CD4-positive, alpha-beta T cell treated with Interleukin-4 for 4 hours (primary cell): ENCODE measurements around the gene BRD7.

Experiments used
- DNase-seq: peaks from one replicate; pipeline ENCODE4 v3.0.0-alpha.2; 2020

BRD7 gene

GRCh38 chr16:50285406-50286003, 83.3 kb downstream of the BRD7 start:
- no peak for DNase-seq

- no peak for DNase-seq
Observed at GRCh38 chr16:50284131-50284911, 84.5 kb downstream of the BRD7 start.

GRCh38 chr16:50282955-50283631, 85.7 kb downstream of the BRD7 start:
- no peak for DNase-seq

GRCh38 chr16:50282010-50282538, 86.7 kb downstream of the BRD7 start:
- peak; percentile 73 for DNase-seq

- no peak for DNase-seq
Observed at GRCh38 chr16:50281391-50282009, 87.3 kb downstream of the BRD7 start.

GRCh38 chr16:50280932-50281331, 87.9 kb downstream of the BRD7 start:
- no peak for DNase-seq

- DNase-seq, result no peak
Observed at GRCh38 chr16:50279504-50279865, 89.3 kb downstream of the BRD7 start.

GRCh38 chr16:50278251-50278650, 90.5 kb downstream of the BRD7 start:
- DNase-seq, result no peak

- DNase-seq, result peak; percentile 70
Observed at GRCh38 chr16:50276801-50277555, 91.8 kb downstream of the BRD7 start.

GRCh38 chr16:50276326-50276640, 92.5 kb downstream of the BRD7 start:
- DNase-seq, result no peak

GRCh38 chr16:50275428-50276325, 93.1 kb downstream of the BRD7 start:
- no peak for DNase-seq

- DNase-seq, result no peak
Observed at GRCh38 chr16:50275098-50275415, 93.7 kb downstream of the BRD7 start.

GRCh38 chr16:50274326-50275097, 94.3 kb downstream of the BRD7 start:
- DNase-seq, result peak; percentile 67

- peak; percentile 55 for DNase-seq
Observed at GRCh38 chr16:50273888-50274325, 94.9 kb downstream of the BRD7 start.

GRCh38 chr16:50273382-50273690, 95.5 kb downstream of the BRD7 start:
- no peak for DNase-seq

- DNase-seq, result no peak
Observed at GRCh38 chr16:50272687-50273381, 96.0 kb downstream of the BRD7 start.

GRCh38 chr16:50272111-50272571, 96.6 kb downstream of the BRD7 start:
- DNase-seq, result no peak

GRCh38 chr16:50271148-50272041, 97.4 kb downstream of the BRD7 start:
- DNase-seq, result no peak

- no peak for DNase-seq
Observed at GRCh38 chr16:50270510-50271147, 98.2 kb downstream of the BRD7 start.
